GM12865 (cell line): Measurements from ENCODE around the gene ZC3H11A.
A peak's percentile ranks its signal among the peaks of the same experiment; 100 is the strongest.

ENCODE experiments used
- DNase-seq: peaks from one replicate; pipeline ENCODE4 v3.0.0; 2010; ENCODE audit warnings: low read depth
- H3K4me3 ChIP-seq: 2 replicates; pipeline ENCODE4 v1.5.1; 2011; ENCODE audit warnings: mild to moderate bottlenecking, low read depth, low read length, control low read depth
- TF ChIP-seq, protein P1 (sequence below): IDR thresholded peaks from 2 replicates; pipeline ENCODE4 v1.5.1; 2011; ENCODE audit warnings: low read length, control low read depth, low read depth, inconsistent platforms; ENCODE audit not compliant: insufficient read depth; ENCODE audit errors: missing control alignments

Gene ZC3H11A

GRCh38 chr1:203769505-203770343, 25.7 kb upstream of the ZC3H11A start:
- DNase-seq = no peak
- H3K4me3 ChIP-seq = no peak overlapping the region
- TF ChIP-seq, protein P1, sequence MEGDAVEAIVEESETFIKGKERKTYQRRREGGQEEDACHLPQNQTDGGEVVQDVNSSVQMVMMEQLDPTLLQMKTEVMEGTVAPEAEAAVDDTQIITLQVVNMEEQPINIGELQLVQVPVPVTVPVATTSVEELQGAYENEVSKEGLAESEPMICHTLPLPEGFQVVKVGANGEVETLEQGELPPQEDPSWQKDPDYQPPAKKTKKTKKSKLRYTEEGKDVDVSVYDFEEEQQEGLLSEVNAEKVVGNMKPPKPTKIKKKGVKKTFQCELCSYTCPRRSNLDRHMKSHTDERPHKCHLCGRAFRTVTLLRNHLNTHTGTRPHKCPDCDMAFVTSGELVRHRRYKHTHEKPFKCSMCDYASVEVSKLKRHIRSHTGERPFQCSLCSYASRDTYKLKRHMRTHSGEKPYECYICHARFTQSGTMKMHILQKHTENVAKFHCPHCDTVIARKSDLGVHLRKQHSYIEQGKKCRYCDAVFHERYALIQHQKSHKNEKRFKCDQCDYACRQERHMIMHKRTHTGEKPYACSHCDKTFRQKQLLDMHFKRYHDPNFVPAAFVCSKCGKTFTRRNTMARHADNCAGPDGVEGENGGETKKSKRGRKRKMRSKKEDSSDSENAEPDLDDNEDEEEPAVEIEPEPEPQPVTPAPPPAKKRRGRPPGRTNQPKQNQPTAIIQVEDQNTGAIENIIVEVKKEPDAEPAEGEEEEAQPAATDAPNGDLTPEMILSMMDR = no peak

DNA sequence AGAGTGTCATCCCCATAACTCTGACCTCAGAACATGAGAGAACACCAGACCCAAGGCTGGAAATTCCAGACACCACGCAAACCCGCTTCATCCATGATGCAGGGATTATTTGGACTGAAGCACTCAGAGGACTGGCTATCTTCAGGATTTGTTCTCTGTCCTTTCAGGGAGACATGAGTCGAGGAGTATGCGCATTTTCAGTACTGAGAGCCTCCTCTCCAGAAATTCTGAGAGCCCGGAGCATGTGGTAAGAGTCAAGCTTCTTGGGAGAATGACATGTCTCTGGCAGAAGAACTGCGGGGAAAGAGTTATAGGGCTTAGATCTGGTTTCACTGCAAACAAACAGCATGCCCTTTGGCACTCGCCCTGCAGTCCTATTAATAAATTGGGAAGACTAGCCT, 23.5 kb upstream of the ZC3H11A start:
- no peak overlapping the region for H3K4me3 ChIP-seq
- TF ChIP-seq, protein P1 = no peak
- no peak for DNase-seq

DNA sequence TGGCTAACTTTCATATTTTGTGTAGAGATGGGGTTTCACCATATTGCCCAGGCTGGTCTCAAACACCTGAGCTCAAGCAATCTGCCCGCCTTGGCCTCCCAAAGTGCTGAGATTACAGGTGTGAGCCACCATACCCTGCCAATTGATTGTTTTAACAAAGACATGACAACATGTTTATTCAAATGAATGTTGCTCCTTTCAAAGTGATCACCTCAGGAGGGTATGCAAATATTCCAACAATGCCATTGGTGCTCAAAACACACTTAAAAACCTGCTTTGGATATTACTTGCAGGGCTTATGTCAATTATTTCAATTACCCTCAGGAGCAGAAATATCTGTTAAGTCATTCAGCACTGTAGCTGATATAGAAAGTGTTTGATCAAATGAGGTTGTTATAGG, 22.6 kb upstream of the ZC3H11A start:
- no peak overlapping the region for H3K4me3 ChIP-seq
- TF ChIP-seq, protein P1 = no peak
- DNase-seq = no peak

- no peak for DNase-seq
- no peak overlapping the region for H3K4me3 ChIP-seq
- TF ChIP-seq, protein P1 = peak; percentile 13
Measured at GRCh38 chr1:203776636-203777035, 18.8 kb upstream of the ZC3H11A start.

GRCh38 chr1:203777596-203777995, 17.8 kb upstream of the ZC3H11A start:
- TF ChIP-seq, protein P1 = no peak
- DNase-seq = no peak
- H3K4me3 ChIP-seq = no peak overlapping the region

DNA sequence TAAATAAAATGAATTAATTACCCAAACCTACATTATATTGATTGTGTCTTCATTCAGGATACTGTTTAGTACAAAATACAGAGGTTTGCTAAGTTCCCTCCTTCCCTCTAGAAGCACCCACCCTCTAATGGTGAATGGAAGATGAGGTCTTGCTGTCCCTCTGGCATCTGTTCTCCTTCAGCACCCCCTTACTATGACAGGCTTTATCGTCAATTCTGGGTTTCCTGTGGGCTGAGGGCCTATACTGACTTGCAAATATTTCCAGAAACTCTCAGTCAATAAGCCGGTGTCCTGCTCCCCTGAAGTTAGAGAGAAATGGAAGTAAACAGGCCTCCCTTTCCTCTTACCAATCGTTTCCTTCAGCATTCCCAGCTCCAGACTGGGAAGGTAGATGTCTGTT, 17.3 kb upstream of the ZC3H11A start:
- TF ChIP-seq, protein P1 = no peak
- no peak overlapping the region for H3K4me3 ChIP-seq
- DNase-seq = no peak

DNA sequence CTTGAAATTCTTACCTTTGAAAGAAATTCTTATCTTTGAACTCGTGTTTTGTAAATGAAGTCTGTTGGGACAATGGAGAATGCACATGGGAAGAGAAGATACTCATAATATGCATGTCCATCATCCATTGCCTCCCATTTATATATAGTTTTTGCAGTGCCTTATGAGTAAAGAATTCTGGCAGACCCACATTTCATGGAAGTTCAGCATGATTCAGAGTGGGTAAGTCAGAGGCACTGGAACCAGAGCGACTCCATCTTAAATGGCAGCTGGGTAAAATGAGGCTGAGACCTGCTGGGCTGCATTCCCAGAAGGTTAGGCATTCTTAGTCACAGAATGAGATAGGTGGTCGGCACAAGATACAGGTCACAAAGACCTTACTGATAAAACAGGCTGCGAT, 16.6 kb upstream of the ZC3H11A start:
- TF ChIP-seq, protein P1 = no peak
- H3K4me3 ChIP-seq = no peak overlapping the region
- no peak for DNase-seq
